Hepatocyte (in vitro differentiated cells): ENCODE results near the gene WIPF3. TPM values are rescaled to one million over a fixed set of nuclear protein-coding genes. Genes with fewer than 3 reads are reported as not detected.

Source experiments
- DNase-seq: peaks from one replicate; pipeline ENCODE4 v3.0.0-alpha.2; 2016; ENCODE audit warnings: low spot score
- H2AFZ ChIP-seq: fragments of 200-600 bp; sonication (generic); 2 replicates; pipeline ENCODE4 v1.6.0; 2016; ENCODE audit warnings: antibody characterized with exemption, mild to moderate bottlenecking
- H3K27ac ChIP-seq: fragments of 200-600 bp; sonication (generic); 2 replicates; pipeline ENCODE4 v1.5.1; 2016; ENCODE audit warnings: mild to moderate bottlenecking
- H3K27me3 ChIP-seq: fragments of 200-600 bp; sonication (generic); 2 replicates; pipeline ENCODE4 v1.6.1; 2016
- H3K36me3 ChIP-seq: fragments of 200-600 bp; sonication (generic); replicated peaks from 2 replicates; pipeline ENCODE4 v1.5.1; 2016; ENCODE audit warnings: low read depth; ENCODE audit not compliant: insufficient read depth
- H3K4me1 ChIP-seq: fragments of 200-600 bp; sonication (generic); 2 replicates; pipeline ENCODE4 v1.5.1; 2016; ENCODE audit warnings: mild to moderate bottlenecking, moderate library complexity; ENCODE audit not compliant: insufficient read depth
- H3K4me2 ChIP-seq: fragments of 200-600 bp; sonication (generic); 2 replicates; pipeline ENCODE4 v1.6.0; 2016
- H3K4me3 ChIP-seq: fragments of 200-600 bp; sonication (generic); 2 replicates; pipeline ENCODE4 v1.5.1; 2016; ENCODE audit warnings: mild to moderate bottlenecking
- H3K79me2 ChIP-seq: fragments of 200-600 bp; sonication (generic); 2 replicates; pipeline ENCODE4 v1.6.0; 2017; ENCODE audit warnings: mild to moderate bottlenecking
- H3K9me2 ChIP-seq: fragments of 200-600 bp; sonication (generic); replicated peaks from 2 replicates; pipeline ENCODE4 v1.6.0; 2017; ENCODE audit warnings: mild to moderate bottlenecking; ENCODE audit not compliant: insufficient read depth
- H3K9me3 ChIP-seq: fragments of 200-600 bp; sonication (generic); 2 replicates; pipeline ENCODE4 v1.5.1; 2016; ENCODE audit warnings: low read depth, mild to moderate bottlenecking
- H4K20me1 ChIP-seq: fragments of 200-600 bp; sonication (generic); 2 replicates; pipeline ENCODE4 v1.6.0; 2016; ENCODE audit warnings: mild to moderate bottlenecking; ENCODE audit not compliant: insufficient read depth, poor library complexity, severe bottlenecking
- CTCF ChIP-seq: fragments of 200-600 bp; sonication (generic); IDR thresholded peaks from 2 replicates; pipeline ENCODE4 v1.5.1; 2016; ENCODE audit warnings: antibody characterized with exemption, mild to moderate bottlenecking; ENCODE audit not compliant: poor library complexity
- EZH2 ChIP-seq: fragments of 200-600 bp; sonication (generic); IDR thresholded peaks from 2 replicates; pipeline ENCODE4 v1.6.1; 2016; ENCODE audit warnings: antibody characterized with exemption, mild to moderate bottlenecking, borderline replicate concordance
- EZH2phosphoT487 ChIP-seq: fragments of 200-600 bp; sonication (generic); IDR thresholded peaks from one replicate; pipeline ENCODE4 v1.6.1; 2018; ENCODE audit warnings: antibody characterized with exemption, mild to moderate bottlenecking, low read depth, moderate library complexity; ENCODE audit not compliant: unreplicated experiment, severe bottlenecking
- WGBS: methylation state at CpG from one replicate; pipeline ENCODE4 v1.1.6; 2016; ENCODE audit warnings: low lambda C conversion rate; ENCODE audit errors: missing lambda C conversion rate; 5-methylcytosine and 5-hydroxymethylcytosine counted together
- polyA plus RNA-seq: library from polyadenylated mRNA; unstranded; fragments of >200 nt; fragmentation: Nextera tagmentation; extraction: Ambion mirVana; gene quantifications from 2 replicates; pipeline ENCODE4 v1.2.1, GENCODE V29; 2016
- total RNA-seq: library from RNA; depleted of rRNA; stranded (reverse); fragments of >200 nt; gene quantifications from 2 replicates; pipeline ENCODE4 v1.2.3, GENCODE V29; 2014

Gene WIPF3
- total and polyA plus RNA-seq, 2 experiments from 2014 or later, result 0.98 to 2.4 TPM

- H3K27me3 ChIP-seq, result peaks cover 11% of the 10 kb centered on the region
- H2AFZ ChIP-seq, result peak overlapping the region; percentile 87
- DNase-seq, result peak; percentile 64
- H4K20me1 ChIP-seq, result no peaks in the 10 kb centered on the region
- peak overlapping the region; percentile 96 for H3K4me2 ChIP-seq
- H3K27ac ChIP-seq, result peak overlapping the region; percentile 52
- no peaks in the 10 kb centered on the region for H3K36me3 ChIP-seq
- H3K9me3 ChIP-seq, result no peaks in the 10 kb centered on the region
- H3K79me2 ChIP-seq, result peaks cover 13% of the 10 kb centered on the region
- 12% methylated on average over 33 of the region's 43 CpGs for WGBS
- peak overlapping the region; percentile 62 for H3K4me3 ChIP-seq
- peaks cover 8% of the 10 kb centered on the region for H3K4me1 ChIP-seq
- H3K9me2 ChIP-seq, result no peaks in the 10 kb centered on the region
- TF ChIP-seq EZH2, result no peak
- TF ChIP-seq CTCF, result peak; percentile 23
- TF ChIP-seq EZH2phosphoT487, result no peak
Observed at GRCh38 chr7:29806995-29807841, 910 bp downstream of the WIPF3 start.

- Histone ChIP-seq H3K27ac (peak overlapping the region; percentile 52), H3K9me3 (no peaks in the 10 kb centered on the region), H4K20me1 (no peaks in the 10 kb centered on the region), H3K79me2 (peaks cover 13% of the 10 kb centered on the region), H2AFZ (no peak overlapping the region), H3K27me3 (peaks cover 8% of the 10 kb centered on the region), H3K4me2 (peak overlapping the region; percentile 96), H3K4me3 (no peak overlapping the region), H3K4me1 (peaks cover 12% of the 10 kb centered on the region), H3K36me3 (no peaks in the 10 kb centered on the region), H3K9me2 (no peaks in the 10 kb centered on the region)
- DNase-seq, result no peak
- TF ChIP-seq EZH2phosphoT487 (no peak), CTCF (no peak), EZH2 (no peak)
- 80% methylated on average over 7 of the region's 7 CpGs for WGBS
Observed at GRCh38 chr7:29808075-29808801, 1.9 kb downstream of the WIPF3 start.

GRCh38 chr7:29809533-29810155 is 3.3 kb downstream of the WIPF3 start:
- H3K4me1 ChIP-seq, result peaks cover 12% of the 10 kb centered on the region
- no peak overlapping the region for H3K4me2 ChIP-seq
- no peak overlapping the region for H3K27ac ChIP-seq
- H3K36me3 ChIP-seq, result no peaks in the 10 kb centered on the region
- WGBS, result 81% methylated on average over 11 of the region's 11 CpGs
- H4K20me1 ChIP-seq, result no peaks in the 10 kb centered on the region
- peaks cover 8% of the 10 kb centered on the region for H3K27me3 ChIP-seq
- H3K79me2 ChIP-seq, result peaks cover 13% of the 10 kb centered on the region
- no peaks in the 10 kb centered on the region for H3K9me3 ChIP-seq
- TF ChIP-seq EZH2phosphoT487, result no peak
- no peak for TF ChIP-seq EZH2
- no peak for TF ChIP-seq CTCF
- H2AFZ ChIP-seq, result no peak overlapping the region
- H3K9me2 ChIP-seq, result no peaks in the 10 kb centered on the region
- DNase-seq, result no peak
- H3K4me3 ChIP-seq, result no peak overlapping the region
